Eye (tissue), 1 donor: ENCODE measurements around the gene OVCA2.

Experiments used
- DNase-seq: peaks from one replicate; pipeline ENCODE4 v3.0.0-alpha.2; 2015

The OVCA2 gene

DNA sequence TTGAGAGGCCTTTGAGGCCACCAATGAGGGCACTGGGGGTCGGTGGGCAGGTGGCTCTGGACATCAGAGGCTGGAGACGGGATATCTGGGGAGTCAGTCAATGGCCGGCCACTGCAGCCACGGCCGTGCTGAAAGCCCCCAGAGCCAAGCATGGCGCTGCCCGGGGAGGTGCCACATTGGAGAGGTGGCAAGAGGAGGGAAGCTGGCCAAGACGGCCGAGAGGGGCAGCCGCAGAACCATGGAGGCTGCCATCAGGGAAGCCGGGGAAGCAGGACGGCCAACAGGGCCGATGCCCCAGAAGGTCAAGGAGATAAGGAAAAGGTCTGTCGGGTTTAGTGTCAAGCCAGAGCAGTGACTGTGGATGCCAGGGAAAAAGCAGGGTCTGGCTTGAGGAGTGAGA is 26.5 kb upstream of the OVCA2 start:
- DNase-seq, result no peak

GRCh38 chr17:2016494-2016893 is 25.3 kb upstream of the OVCA2 start:
- no peak for DNase-seq

DNA sequence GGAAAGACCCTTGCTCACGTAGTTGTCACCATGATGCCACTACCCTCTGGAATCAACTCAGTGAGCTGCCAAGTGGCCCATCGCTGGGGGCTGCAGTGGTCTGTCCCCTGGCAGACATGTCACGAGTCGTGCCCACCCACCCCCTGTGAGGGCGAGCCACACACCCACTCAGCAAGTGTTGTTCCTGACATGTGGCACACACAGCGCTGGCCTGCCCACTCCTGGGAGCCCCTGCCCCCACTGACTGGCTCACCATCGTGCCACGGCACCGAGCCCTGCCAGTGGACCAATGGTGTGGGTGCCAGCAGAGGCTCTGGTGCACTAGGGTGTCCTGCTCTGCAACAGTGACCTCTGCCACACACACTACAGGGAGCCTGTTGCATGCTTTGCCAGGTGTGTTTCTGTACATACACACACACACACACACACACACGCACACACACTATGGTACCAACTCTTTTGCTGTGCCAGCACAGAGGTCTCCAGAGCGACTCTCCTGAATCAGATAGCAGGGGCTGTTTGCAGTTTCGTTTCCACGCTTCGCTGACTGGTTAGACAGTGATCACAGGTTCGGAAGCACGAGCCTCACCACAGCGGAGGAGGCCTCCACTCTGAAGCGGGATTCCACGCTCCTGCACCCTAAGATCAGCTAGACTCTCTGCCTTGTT is 24.4 kb upstream of the OVCA2 start:
- DNase-seq, result peak; percentile 39

- DNase-seq, result no peak
Observed at GRCh38 chr17:2018716-2019510, 22.9 kb upstream of the OVCA2 start.

DNA sequence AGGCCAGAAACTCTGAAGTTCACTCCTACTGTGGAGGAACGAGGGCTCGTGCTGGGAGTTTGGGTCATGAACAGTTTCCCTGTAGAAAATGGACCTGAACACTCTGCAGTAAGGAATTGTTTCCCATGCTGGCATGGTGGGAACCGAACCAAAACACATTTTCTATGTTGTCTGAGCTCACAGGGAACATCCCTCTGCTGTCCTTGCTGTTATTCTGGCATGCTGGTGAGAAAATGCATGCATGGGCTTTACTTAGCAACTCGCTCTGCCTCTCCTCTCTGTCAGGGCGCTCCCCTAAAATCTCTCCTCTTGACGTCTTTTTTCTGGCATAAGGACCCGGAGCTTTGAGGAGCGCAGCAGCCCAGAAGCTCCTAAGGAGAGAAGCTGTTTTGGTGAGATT is 22.1 kb upstream of the OVCA2 start:
- no peak for DNase-seq

GRCh38 chr17:2020721-2021120 is 21.1 kb upstream of the OVCA2 start:
- no peak for DNase-seq

DNA sequence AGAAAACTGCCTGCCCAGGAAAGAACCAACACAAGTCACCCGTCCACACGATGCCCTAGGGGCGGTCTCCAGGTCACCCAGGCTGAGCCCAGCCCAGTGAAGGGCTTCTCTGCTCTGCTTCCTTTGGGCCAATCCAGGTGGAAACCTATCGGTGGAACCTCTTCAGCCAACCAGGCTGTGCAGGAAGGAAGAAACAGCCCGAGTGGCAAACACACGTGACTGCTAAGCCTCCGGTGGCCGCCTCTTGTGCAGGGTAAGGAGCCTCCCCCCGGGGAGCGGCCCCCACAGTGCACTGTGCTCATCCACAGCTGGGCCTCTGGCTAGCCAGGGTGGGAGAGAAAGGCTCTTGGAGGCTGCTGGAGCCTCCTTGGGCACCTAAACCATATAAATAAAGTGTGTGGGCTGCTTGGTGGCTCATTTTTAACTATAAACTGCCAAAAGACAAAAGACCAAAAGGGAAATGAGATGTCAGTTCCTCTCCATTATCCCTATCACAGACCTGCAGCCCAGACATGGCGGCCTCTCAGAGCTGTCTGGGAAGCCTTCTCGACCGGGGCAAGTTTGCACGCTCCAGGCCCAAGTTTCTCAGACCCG is 19.1 kb upstream of the OVCA2 start:
- no peak for DNase-seq

GRCh38 chr17:2023256-2023655 is 18.6 kb upstream of the OVCA2 start:
- DNase-seq, result no peak

DNA sequence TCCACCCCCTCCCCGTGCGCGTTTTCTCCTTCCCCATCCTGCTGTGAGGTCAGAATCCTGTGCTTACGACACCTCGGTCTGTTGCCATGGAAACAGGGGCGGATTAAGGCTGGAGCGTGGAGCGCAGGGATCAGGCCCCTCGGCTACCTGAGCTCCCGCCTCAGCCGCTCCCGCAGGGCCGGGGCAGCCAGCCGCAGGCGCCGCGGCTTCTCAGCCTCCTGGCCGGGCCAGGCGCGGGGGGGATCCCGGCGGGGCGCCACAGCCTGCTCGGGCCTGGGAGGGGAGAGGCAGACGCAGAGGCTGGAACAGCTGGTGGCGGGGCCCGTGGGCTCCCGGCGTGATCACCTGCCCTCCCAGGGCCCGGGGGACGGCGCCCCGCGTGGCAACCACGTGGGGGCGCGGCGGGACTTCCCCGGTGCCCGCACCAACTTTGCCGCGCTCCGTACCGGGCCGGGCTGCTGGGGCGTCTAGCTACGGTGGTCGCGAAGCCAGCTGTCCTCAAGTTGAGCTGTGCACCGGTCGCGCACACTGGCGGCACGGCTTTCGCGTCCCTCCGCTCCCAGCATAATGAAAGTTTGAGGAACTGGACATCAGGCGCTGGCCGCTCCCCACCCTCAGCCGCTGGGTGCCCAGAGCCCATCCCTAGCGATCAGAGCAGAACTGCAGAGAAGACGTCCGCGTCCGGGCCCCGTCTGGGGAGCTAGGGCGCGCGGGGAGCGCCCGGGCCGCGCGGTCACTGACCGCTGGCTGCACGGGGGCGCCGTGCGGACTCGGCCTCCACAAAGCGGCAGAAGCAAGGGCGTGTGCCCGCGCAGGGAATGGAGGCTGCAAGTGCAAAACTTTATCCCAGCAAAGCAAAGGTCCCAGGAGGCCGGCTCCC is 17.9 kb upstream of the OVCA2 start:
- peak; percentile 93 for DNase-seq

- no peak for DNase-seq
Observed at GRCh38 chr17:2024572-2025219, 17.1 kb upstream of the OVCA2 start.

GRCh38 chr17:2025220-2025621 is 16.6 kb upstream of the OVCA2 start, which contains the start of gene RTN4RL1:
Gene RTN4RL1 (minus strand): TSS chr17:2025334. CDS start chr17:2024865, 469 bp downstream.
- DNase-seq, result peak; percentile 91

GRCh38 chr17:2025622-2026309 is 16.1 kb upstream of the OVCA2 start:
- DNase-seq, result peak; percentile 89

GRCh38 chr17:2027528-2028233 is 14.1 kb upstream of the OVCA2 start:
- no peak for DNase-seq

DNA sequence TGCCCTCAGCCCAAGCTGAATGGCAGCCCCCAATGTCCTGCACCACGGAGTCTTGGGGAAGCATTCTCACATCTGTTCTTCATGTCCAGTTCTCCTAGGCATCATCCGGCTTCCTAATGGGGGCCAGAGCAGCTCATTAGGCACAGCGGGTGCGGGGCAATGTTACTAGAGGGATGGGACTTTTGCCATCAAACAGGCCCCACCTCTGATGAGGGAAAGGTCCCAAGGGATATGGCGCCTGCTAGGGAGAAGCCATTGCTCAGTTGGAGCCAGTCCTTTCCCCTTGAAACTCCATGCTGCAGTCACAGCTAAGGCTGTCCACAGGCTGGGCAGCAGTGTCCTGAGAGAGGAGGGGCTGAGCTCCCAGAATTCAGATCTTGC is 13.6 kb upstream of the OVCA2 start:
- DNase-seq, result no peak

DNA sequence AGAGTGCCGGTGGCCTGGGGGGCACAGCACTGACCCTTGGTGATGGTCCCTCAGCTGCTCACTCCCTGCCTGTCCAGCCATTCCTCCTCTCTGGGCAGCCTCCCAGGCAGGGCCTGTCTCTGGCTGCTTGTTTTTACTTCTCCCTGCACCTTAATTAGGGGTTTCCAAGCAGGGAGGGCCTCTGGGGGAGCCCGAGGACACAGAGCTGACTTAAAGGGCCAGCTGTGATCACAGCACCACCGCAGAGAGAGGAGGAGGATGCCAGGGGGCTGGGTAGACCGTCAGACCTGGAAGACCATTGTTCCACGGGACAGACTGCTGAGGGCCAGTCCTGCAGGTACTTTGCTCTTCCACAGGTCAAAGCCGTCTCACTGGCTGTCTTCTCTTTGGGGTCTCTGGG is 13.1 kb upstream of the OVCA2 start:
- no peak for DNase-seq

- peak; percentile 95 for DNase-seq
Observed at GRCh38 chr17:2029911-2030778, 11.7 kb upstream of the OVCA2 start, which contains the start of gene DPH1. Gene DPH1 (plus strand): TSS chr17:2030153. CDS start chr17:2030170, 17 bp downstream.

DNA sequence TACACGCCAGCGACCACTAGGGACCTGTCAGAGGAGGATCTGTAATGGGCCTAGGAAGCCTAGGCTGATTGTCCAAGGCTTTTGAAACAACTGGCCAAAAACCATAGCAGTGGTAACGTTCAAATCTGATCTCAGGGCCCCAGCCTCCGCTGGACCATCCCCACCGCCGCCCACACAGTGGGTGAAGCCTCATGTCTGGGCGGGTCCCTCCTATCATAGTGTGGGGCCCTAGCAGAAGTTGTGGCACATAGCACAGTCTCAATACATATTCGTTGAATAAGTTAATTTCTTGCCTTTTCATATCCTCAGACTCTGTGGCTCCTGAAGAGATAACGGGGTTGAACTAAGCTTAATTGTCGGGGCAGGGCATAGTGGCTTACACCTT is 11.1 kb upstream of the OVCA2 start:
- no peak for DNase-seq

- DNase-seq, result no peak
Observed at GRCh38 chr17:2033153-2033552, 8.7 kb upstream of the OVCA2 start.

- DNase-seq, result no peak
Observed at GRCh38 chr17:2034157-2034556, 7.7 kb upstream of the OVCA2 start.
